HG02885 (cell line): ENCODE data around the gene USP47.

Source experiments
- ATAC-seq: cut with Tn5 transposase; IDR thresholded peaks from one replicate; pipeline ENCODE4 v1.9.1; 2021; ENCODE audit warnings: mild to moderate bottlenecking; ENCODE audit not compliant: unreplicated experiment, poor library complexity

The USP47 gene

DNA sequence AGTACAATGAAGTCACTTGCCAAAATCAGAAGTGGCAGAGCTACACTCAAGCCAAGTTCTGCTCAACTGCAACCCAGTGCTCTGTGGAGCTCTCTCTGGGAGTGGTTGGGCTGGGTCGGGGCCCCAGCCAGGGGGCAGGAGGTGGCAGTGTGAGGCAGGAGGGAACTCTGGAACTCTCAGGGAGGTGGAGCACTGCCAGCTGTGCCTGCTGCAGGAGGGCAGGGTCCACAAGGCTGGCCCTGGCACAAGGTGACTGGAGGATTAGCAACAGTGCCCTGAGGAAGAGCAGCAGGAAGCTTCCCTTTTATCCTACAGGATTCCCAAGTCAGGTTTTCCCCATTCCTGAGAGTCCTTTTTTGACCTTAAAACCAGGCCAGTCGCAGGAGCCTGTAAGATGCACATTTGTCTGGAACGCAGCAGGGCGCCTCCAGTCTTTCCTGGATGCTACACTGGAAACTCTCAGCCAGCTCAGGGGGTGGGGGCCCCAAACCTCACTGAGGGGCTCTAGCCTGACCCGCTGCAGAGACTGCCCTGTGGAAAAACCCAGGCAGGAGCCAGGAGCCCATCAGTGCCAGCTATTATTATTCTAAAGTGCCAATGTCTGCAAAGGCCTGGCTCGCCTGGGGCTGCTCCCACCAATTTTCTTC, 134.8 kb downstream of the USP47 start:
- no peak for ATAC-seq

DNA sequence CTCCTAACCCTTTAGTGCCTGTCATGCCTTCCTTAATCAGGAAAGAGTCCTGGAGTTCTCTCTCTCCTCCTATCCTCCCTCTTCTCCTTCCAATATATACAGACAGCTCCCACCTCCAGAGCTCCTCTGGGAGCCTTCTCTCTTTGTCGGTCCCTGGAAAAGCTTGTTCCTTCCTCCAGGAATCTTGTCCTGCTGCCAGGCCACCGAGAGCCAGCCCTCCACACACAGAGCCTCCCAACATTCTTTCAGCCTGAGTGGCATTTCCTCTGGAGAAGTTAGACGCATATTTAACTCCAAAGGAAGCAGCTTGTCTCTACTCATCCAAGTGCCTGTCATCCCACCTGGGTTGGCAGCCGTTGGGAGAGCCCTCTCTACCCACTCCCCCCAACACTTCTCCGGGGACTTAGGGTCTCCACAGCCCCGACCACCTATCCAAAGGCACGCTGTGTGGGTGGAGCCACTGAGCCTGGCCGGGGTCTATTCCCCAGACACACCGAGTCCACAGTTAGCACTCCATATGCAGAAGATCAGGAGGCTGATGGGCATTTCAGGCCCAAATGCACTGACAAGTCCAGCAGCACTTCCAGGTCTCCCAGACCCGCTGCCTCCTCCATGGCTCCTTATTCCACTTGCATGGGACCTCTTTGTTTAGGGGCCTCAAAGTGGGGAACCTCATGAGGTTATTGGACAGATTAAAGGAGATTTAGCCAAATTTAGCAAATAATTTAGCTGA, 135.6 kb downstream of the USP47 start:
- ATAC-seq = no peak

DNA sequence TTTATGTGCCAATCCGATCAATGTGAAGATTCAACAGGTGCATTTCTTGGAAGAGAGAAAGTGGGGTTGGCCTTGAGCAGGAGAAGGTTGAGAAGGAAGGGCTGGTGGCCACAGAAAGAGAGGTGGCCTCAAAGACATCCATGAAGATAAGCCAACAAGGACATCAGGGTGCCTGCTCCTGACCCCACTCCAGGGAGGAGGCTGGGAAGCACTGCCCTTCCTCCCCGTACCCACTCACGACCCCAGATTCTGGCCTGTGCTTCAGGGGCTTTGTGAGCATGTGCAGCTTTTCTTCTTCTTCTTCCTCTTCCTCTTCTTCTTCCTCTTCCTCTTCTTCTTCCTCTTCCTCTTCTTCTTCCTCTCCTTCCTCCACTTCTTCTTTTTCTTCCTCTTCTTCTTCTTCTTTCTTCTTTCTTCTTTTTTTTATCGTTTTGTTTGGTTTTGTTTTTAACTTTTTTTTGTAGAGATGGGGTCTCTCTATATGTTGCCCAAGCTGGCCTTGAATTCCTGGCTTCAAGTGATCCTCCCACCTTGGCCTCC, 136.4 kb downstream of the USP47 start:
- no peak for ATAC-seq

DNA sequence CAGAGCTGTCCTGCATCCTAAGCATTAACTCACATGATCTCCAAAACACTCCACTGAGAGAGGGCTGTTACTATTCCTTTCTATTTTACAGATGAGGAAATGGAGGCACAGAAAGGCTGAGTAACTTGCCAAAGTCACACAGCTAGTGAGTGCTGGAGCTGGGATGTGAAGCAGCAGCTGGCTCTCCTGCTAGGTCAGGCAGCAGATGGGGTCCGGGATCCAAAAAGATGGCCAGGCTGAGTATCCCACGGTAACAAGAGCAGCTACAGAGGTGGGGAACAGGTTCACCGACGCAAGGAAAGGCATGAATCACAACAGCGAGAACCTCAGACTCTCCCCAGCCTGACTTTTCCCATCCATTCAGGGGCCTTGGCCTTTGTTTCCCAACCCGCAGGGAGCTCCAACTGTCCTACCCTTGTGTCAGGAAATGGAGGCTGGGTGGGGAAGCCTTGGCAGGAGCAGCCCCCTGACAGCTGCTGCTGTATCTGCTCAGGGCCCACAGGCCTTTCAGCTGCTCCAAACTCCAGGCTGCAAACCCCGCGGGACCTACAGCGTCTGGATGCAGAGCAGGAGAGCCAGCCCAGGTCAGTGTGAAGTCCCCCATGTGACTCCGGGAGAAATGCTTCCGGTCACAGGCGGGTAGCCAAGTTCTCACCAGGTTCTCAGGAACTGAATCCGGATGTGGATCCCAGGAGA, 137.2 kb downstream of the USP47 start:
- no peak for ATAC-seq

DNA sequence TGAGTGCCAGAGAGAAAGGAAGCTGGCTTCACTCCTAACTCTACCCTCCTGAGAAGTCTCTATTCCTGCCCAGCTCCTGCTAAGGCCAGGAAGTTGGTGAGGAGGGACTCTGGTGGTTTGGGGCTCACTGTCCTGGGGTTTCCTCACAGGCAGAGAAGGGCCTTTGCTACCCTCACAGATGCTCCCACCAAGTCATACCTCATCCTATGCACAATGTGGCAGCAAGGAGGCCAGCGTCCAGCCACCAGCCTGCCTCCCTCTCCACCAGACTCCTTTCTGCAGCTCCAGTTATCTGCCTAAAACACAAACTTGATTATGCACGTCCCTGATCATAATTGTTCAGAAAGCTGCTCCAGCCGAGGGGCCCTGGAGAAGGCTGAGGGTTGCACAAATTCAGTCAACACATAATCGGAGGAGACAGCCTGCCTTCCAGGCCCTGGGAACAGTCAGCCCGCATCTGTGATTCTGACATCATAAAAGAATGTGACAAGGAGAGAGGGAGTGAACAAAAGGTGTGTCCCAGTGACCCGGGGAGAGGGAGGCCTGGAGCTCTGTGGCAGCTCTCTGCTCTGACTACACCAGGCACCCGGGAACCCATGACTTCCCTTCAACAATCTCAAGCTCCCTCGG, 137.8 kb downstream of the USP47 start:
- no peak for ATAC-seq

DNA sequence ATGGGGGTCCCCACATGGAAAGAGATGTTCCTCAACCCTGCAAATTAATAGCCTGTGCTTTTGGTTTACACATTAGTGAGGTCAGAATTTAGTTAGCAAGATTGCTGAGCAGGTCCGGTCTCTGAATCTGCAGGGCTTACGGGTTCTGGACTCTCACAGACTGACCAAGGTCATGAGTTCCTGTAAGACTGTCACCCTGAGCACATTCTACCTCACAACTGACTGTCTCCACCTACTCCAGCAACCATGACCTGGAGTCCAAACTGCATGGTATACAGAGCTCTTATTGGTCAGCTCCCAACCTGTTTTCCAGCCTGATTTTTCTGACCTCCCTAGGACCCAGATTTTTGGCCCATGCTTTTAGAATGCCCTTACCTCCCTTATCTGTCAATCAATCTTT, 138.4 kb downstream of the USP47 start:
- no peak for ATAC-seq

DNA sequence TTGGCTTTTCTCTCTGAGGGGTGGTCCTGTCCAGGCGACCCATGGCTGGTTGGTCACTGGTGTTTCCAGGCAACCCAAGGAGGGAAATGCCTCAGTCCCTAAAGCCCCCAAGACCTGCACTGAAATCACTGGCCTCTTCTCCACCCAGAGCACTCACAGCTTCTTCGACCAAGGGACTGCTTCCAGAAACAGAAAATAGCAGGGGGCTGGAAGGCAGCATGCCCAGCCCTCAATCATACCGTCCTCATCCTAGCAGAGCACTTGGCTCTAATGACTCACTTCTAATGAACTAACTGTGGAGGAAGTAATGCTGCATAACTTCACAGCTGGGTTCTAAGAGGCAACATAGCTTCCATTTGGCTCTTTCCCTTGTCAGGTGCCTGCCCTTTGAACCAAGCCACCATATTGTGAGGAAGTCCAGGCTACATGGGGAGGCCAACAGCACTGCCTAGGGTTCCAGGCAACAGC, 139.1 kb downstream of the USP47 start:
- ATAC-seq = no peak

DNA sequence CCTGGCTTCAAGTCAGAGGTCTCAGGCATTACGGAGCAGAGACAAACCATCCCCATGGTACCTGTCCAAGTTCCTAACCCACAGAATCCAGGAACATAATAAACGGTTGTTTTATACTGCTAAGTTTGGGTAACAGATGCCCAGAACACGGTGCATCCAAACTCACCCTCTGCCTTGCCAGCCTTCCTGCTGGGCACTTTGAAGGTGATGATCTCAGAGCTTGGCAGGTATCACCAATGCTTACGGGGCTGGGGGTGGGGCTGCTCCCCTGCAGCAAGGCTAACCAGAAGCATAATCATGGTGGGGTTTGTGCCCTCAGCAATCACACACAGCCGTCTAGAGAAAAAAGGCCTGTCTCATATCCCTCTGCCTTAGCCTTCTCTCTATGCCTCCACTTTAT, 139.6 kb downstream of the USP47 start:
- no peak for ATAC-seq

DNA sequence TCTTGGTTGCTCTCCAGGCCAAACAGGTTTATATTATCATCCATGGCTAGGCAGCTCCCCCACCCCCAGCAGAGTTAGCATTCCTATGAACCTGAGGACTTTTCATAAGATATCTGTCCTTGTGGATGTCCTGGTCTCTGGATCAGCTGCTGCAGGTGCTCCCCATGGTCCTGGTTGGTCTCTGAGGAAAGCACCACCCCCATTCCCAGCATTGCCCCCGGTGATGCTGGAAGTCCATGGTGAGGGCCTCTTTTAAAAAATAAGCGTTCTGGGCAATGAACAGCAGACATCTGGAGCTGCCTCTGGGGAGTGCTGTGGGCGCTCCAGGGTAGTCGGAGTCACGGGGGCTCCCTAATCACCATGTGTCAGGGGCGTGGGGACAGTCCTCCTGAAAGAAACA, 140.1 kb downstream of the USP47 start:
- no peak for ATAC-seq

DNA sequence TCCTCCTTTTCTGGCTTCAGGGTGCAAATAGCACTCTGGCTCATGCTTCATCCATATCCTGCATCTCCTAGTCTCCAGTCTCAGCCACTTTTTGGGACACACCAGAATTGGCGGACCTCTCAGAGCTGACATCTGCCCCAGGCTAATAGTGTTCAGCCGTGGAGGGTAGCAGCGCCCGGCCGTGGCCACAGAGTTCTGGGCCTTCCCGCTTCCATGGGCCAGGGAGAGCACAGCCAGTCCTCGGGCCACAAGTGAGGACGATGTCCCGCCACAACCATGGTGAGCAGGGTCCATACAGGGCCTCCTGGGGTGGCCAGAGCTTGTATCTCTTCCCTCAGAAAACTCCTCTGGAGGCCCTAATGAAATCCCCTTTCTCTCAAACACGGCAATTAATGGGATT, 140.7 kb downstream of the USP47 start:
- ATAC-seq = no peak

DNA sequence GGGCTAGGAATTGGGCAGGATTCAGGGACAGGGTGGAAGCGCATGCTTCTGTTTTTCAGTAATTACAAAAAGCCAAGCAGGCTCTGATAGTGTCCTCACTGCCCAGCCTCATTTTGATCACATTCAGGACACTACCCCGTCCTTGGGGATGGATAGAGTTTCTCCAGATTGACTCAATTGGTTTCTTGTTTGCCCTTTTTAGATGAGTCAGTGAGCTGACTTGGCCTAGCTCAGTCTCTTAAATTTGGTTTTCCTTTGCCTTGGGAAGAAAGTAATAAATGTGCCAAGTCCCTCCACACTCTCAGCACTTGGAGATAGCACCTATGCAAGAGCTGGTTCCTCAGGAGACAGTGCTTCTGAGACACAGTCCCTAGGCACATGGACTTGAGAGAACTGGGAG, 141.2 kb downstream of the USP47 start:
- ATAC-seq = no peak

DNA sequence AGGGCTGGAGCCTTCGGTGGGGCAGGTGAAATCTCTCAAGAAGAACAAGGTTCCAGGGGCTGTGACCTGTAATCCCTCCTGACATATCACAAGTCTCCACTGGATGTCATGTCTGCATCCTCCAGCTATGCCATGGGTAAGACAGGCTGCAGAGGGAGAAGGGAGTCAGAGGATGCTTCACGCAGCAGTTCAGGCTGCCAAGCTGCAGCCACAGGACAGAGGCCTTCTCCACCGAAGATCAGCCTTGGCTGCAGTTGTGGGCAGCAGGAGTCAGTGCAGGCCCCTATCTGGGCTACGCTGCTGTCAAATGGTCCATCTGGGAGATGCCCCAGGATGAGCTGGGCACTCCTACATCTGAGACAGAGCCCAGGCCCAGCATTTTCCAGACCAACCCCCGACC, 141.7 kb downstream of the USP47 start:
- ATAC-seq = no peak

DNA sequence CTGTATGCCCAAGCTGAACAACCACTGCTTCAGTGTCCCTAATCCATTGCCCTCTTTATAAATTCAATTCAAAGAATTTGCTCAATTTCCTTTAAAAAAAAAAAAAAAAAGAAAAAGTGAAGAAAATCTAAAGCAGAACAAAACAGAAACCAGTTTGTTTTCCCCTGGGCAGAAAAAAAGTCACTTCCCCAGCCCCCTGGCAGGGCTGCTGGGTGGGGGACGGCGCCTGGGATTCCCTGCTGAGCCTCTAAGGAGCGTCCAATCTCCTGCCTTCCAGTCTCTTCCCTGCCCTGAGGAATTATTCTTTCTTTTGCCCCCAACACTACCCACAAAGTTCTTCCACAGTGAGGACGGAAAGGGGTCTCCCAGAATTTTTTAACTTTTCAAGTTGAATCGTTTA, 142.8 kb downstream of the USP47 start:
- no peak for ATAC-seq

DNA sequence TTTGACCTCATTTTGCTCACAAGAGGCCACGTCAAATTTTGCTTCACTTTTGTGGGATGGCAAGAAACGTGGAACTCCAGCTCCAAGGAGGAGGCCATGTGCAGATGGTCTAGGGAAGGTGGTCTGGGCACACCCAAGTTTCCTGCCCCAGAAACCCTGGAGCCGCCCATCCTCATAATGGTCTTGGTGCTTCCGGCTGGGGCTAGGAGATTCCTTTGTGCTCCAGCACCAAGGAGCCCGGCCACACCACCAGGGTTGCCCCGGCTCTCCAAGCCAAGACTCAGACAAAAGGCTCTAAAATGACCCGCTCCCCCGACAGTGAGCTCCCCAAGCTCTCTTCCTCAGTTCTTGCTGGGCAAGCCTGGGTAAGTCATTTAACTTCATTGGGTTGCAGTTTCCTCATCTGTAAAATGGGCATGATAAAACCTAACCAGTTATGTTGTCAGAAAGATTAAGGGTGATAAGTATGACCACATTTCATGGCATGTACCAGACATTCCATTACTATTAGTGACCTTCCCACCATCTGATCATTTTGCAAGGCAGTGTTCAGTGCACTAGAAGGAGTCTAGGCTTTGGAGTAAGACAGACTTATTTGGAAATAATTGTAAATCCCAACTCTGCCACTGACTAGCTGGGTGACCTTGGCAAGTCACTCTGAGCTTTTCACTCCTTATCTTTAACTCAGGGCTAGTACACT, 143.4 kb downstream of the USP47 start:
- ATAC-seq = no peak

DNA sequence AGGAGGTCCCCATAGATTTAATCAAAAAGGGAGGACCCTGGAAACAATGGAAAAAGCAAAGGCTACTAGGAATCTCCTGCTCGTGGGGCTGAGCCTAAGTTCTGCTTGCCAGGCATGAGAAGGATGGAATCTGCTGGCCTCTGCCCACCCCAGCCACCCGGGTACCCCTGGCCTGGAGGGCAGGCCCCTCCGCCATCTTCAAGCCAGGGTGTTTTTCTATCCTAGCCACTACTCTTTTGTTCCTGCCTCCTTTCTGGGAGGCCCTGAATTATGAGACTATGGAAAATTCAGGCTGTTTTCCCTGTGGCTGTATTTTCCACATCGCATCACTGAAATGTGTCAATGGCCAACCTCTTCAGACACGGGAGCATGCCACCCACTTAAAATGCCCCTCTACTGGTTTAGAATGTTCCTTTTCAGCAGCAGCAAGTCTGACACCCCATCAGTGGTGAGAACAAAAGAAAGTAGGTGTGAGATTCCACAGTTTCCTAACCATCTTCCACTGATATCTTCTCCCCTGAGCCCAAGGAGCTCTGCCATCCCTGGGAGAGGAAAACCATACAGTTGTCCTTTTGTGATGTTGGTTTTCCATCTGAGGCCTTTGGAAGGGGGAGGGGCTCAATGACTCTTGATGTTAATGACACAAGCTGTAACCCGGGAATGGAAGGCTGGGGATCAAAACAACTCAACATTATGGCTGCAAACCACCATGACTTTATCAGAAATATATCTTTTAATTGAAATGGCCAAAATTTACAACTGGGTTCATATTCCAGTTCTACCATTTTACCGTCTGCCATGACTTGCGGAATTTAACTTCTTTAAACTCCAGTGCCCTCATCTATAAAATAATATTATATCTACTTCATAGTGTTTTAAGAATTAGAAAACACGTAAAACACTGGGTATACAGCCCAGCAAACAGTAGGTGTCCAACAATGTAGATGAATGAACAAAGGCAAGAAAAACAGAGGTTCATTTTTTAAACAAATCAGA, 144.5 kb downstream of the USP47 start:
- ATAC-seq = no peak

DNA sequence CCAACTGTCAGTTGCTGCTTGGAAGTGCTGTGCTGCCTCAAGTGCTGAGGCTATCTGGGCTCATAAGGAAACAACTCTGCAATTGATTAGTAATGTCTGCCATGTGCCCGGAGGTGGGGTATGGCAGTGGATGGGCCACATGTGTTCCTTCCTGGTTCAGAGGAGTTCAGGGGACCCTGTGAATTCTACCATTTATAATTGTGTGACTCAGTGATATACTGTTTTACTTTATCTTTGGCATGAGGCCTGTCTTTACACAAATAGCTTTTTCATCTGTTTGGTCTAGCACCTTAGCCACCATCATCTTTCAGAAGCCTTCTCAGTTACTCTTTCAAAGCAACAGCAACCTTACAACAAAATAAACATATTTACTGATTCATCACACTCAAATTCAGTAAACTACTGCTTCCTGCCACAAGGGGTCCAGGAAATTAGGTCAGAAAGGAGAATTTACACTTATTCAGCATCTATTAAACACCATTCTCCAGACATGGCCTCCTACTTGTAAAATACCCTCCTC, 145.8 kb downstream of the USP47 start:
- no peak for ATAC-seq

DNA sequence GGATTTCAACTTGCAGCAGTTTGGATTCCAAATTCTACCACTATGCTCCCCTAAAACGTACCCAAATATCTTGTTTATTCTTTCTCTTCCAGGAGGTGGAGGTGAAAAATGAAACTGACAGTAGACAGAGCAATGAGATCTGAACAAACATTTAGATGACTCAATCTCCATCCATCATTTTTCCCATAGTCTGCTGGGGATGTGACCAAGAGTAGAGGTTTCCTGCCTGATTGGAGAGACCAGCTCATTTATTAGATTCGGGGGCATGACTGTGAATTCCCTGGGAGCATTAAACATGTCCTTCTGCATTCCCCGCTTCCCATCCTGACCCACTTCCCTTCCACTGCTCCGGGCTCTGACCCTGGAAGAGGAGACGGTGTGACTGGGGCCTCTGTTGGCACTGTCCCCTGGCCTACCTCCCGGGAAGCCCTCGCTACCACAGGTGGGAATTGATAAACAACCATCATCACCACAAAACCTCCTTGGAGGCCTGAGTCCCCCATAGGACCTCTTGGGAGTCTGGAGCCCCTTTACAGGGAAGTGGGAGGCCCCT, 146.4 kb downstream of the USP47 start:
- no peak for ATAC-seq

DNA sequence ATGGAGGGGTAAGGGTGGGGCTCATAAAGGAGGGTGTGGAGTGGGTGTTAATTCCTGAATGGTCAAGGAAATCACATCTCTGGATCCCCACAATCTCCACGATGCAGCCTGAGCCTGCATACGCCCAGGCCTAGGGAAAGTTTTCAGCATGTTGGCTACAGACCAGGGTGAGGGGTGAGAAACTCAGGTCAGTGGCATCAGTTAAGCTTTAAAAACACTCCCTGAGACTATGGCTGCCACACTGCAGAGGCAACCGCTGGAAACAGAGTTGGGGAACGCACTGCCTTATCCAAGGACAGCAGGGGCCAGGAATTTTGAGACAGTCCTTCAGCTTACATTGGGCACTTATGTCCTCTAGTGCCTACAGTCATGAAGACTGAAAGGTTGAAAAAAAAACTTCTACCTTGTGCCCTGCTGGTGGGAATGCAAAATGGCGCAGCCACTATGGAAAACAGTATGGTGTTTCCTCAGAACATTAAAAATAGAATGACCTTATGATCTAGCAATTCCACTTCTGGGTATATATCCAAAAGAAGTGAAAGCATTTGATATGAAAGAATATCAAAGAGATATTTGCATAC, 147.0 kb downstream of the USP47 start:
- no peak for ATAC-seq
